T-helper 17 cell (primary cell): ENCODE data around the gene KRT20. TPM values are rescaled to one million over a fixed set of nuclear protein-coding genes. Genes with fewer than 3 reads are reported as not detected.

Source experiments
- ATAC-seq: fragments of 150-1000 bp; cut with Tn5 transposase; 2 replicates; pipeline ENCODE4 v1.10.0; 2021; ENCODE audit warnings: mild to moderate bottlenecking, moderate library complexity
- DNase-seq, 3 donors: peaks; one replicate each; pipeline versions ENCODE4 v3.0.0 to v3.0.0-alpha.2; 2020 to 2021
- H3K9me3 ChIP-seq: one replicate; pipeline ENCODE4 v1.7.0; 2013; ENCODE audit warnings: low read length, mild to moderate bottlenecking; ENCODE audit not compliant: control insufficient read depth, poor library complexity, severe bottlenecking
- H3K27ac Mint-ChIP-seq: one replicate; pipeline ENCODE4 v1.8.0; 2022; ENCODE audit warnings: mild to moderate bottlenecking, moderate library complexity, mixed read lengths
- H3K27me3 Mint-ChIP-seq: one replicate; pipeline ENCODE4 v1.8.0; 2022; ENCODE audit warnings: mixed read lengths
- H3K36me3 Mint-ChIP-seq: one replicate; pipeline ENCODE4 v1.8.0; 2022; ENCODE audit warnings: low read depth, mixed read lengths
- H3K4me1 Mint-ChIP-seq: one replicate; pipeline ENCODE4 v1.8.0; 2022; ENCODE audit warnings: mild to moderate bottlenecking, mixed read lengths
- H3K4me3 Mint-ChIP-seq: one replicate; pipeline ENCODE4 v1.8.0; 2022; ENCODE audit warnings: mild to moderate bottlenecking, moderate library complexity, mixed read lengths
- total RNA-seq, 4 donors: library from RNA in 2 of 4; stranded (reverse) in 2 of 4; gene quantifications; one replicate each; pipeline ENCODE4 v1.2.3 and lab custom pipeline; 2022 to 2026

KRT20 gene
- total RNA-seq, 2 donors from 2014 or later, result not detected

DNA sequence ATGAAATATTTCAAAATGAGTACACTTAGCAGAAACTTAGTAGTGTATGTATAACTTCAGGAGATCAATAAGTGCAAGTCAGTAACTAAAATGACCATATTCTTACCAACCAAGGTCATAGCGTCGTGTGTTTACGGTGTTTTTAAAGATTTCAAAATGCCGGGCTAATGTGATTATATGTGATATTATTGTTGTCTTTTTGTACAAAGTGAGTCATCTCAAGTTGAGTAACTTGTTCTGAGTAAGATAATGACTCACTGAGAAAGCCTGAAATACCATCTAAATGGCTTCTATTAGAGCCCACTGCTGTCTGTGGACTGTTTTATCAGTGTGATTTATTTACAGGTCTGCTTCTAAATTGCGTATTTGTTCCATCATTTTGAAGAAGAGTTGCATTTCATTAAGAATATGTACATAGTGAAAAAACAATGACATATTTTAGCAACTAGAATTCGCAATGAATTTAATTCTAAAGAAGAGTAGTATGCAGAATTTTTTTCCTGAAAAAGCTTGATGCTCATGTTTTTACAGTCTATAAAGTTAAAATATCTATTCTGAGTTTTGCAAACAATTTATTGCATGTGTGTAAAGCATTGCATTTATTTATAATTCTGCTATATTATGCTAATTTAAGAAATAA is 30.7 kb downstream of the KRT20 start:
- Mint-ChIP-seq H3K4me1 (peaks cover 4% of the 10 kb centered on the region), H3K4me3 (no peak overlapping the region), H3K27ac (no peak overlapping the region), H3K36me3 (peaks cover 5% of the 10 kb centered on the region), H3K27me3 (peaks cover 30% of the 10 kb centered on the region)
- ATAC-seq, result no peak
- no peak for DNase-seq
- H3K9me3 ChIP-seq, result no peaks in the 10 kb centered on the region

DNA sequence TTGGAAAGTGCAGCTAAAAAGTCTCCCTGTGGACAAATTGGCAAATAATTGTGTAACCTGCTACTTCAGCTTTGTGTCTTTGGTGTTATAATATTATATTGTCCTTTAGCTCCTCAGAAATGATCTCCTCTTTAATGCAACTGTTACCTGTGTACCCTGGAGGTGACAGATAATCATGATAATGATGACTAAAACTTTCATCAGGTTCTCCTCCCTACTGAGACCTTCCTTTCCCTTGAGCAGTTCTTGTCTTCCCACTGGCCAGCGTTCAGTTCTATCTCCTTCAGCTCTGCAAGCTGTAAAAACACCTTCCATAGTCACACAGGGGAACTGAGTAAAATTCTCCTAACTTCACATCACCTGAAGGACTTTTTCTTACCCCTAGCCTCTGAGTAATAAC is 32.7 kb downstream of the KRT20 start:
- Mint-ChIP-seq H3K27ac (no peak overlapping the region), H3K36me3 (peaks cover 5% of the 10 kb centered on the region), H3K4me1 (peaks cover under 1% of the 10 kb centered on the region), H3K27me3 (peaks cover 42% of the 10 kb centered on the region), H3K4me3 (no peak overlapping the region)
- no peak for DNase-seq
- no peak for ATAC-seq
- H3K9me3 ChIP-seq, result no peaks in the 10 kb centered on the region

DNA sequence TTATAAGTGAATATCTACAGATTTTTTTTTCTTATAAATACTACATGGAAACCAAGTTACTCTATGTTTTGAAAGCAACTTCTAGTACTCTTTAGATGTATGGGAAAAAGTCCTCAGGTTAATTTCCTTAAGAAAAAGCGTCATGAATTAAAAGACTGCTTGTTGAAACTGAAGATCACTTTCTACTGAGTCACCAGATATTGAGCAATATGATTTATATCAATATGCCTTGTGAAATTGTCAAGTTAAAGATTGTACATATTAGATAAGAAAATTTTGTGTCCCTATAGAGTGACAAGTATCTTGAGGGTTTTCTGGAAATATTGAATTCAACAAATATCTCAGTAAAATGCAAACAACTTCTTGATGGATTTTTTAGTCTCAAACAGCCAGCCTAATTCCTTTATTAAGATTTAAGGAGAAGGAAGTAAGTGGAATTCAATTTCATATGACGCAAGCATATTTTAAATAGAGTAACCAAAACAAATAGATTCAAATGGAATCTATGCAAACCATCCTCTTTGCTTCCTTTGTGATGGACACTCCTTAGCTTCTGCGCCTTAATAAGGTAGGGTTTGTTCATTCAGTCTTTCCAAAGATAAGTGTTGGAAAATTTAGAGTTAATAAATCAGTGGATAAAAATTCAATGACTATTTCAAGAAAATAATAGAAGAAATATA is 34.6 kb downstream of the KRT20 start:
- no peak overlapping the region for H3K4me3 Mint-ChIP-seq
- ATAC-seq, result no peak
- H3K27me3 Mint-ChIP-seq, result peaks cover 50% of the 10 kb centered on the region
- no peak for DNase-seq
- H3K27ac Mint-ChIP-seq, result no peak overlapping the region
- H3K36me3 Mint-ChIP-seq, result peaks cover 5% of the 10 kb centered on the region
- H3K9me3 ChIP-seq, result no peaks in the 10 kb centered on the region
- no peaks in the 10 kb centered on the region for H3K4me1 Mint-ChIP-seq

DNA sequence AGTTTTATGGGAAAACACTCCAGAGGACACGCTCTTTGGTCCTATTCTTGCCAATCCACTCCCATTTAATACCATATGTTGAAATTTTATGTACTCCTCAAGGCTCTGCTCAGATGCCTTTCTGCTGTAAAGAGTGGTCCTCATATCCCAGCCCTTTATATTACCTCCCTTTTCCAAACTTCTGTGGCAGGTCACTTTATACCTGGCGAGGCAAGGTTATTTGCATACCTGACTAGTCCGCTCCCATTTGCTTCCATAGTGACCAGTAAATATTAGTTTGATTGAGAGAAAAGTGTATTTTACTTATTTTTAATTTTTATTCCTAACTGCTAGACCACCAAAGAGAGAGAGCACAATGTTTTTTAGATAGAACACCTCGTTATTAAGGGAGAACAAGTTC is 35.3 kb downstream of the KRT20 start:
- Mint-ChIP-seq H3K27ac (no peak overlapping the region), H3K4me1 (no peaks in the 10 kb centered on the region), H3K4me3 (no peak overlapping the region), H3K27me3 (peaks cover 57% of the 10 kb centered on the region), H3K36me3 (peaks cover 5% of the 10 kb centered on the region)
- DNase-seq (no peak), ATAC-seq (no peak)
- no peaks in the 10 kb centered on the region for H3K9me3 ChIP-seq

DNA sequence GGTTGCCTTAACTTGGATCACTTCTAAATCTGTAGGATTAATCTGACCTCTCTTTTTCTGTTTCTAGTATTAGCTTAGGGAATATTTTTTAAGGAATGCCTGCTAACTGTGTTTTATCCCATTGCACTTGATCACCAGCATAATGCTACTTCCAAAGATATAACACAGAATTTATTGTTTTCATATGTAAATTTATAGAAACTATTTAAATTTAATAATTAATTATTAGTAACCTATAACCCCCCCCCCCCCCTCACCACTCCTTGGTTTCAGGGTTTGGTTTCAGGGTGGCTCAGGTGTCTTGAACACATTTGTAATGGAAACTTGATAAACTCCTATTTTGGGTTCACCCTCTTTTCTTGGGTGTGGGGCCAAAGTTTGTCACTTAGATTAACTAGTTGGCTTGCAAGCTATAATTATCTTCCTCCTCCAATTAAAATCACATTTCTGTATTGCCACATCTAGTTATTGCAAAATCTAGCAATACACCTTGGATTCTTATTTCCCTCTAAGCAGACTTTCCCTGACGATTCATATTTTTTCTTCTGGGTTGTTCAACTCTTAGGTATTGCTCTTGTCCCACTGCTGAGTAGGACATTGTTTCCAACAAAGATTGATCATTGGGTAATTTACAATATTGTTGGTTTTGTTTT is 36.3 kb downstream of the KRT20 start:
- ATAC-seq (no peak), DNase-seq (no peak)
- H3K36me3 Mint-ChIP-seq, result peaks cover 5% of the 10 kb centered on the region
- H3K4me3 Mint-ChIP-seq, result no peak overlapping the region
- no peaks in the 10 kb centered on the region for H3K4me1 Mint-ChIP-seq
- no peak overlapping the region for H3K27ac Mint-ChIP-seq
- no peaks in the 10 kb centered on the region for H3K9me3 ChIP-seq
- H3K27me3 Mint-ChIP-seq, result peaks cover 60% of the 10 kb centered on the region

DNA sequence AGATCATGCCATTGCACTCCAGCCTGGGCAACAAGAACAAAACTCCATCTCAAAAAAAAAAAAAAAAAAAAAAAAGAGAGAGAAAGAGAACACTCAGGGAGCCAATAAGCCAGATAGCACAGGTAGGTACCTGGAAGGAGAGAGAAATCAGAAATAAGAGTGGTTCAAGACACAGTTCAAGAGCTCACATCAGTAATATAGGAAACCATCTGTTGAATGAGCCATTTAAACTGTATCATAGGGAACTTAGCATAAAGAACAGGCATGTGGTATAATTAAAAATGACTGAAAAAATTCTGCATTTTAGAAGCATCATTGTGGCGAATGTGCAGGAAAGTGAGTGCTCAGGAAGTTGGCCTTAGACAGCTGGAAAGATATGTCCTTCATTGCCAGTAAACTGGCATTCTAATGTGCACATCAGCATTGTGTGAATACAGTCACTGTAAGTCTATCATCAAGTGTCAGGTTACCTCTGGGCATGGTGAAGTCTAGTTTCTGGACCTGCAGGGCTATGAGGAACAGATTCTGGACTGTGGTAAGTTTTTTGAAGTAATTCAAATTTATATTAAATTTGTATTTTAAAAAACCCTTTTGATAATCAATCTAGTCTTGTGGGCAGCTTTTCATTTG is 38.4 kb downstream of the KRT20 start:
- Mint-ChIP-seq H3K36me3 (peaks cover 3% of the 10 kb centered on the region), H3K4me1 (no peaks in the 10 kb centered on the region), H3K4me3 (no peak overlapping the region), H3K27ac (no peak overlapping the region), H3K27me3 (peaks cover 65% of the 10 kb centered on the region)
- no peaks in the 10 kb centered on the region for H3K9me3 ChIP-seq
- no peak for ATAC-seq
- DNase-seq, result no peak

DNA sequence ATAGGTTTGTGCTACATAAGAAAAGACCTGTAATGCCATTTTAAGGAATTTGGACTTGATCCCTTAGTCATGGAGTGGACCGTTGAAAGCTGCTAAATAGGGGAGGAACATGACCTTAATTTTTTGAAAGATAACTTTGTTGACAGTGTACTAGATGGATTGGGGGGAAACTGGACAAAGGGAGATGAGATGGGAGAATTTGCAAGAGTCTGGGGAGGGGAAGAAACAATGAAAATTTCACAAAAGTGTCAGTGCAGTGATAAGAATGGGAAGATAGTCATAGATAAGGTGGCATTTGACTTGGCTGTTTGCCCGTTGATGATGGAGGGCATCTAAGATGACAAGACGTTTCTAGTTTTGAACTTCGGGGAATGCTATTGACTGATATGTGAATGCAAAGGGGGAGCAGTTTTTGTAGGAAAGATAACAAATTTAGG is 40.4 kb downstream of the KRT20 start:
- H3K4me1 Mint-ChIP-seq, result no peaks in the 10 kb centered on the region
- H3K27me3 Mint-ChIP-seq, result peaks cover 74% of the 10 kb centered on the region
- DNase-seq, result no peak
- no peak for ATAC-seq
- H3K27ac Mint-ChIP-seq, result no peak overlapping the region
- no peaks in the 10 kb centered on the region for H3K9me3 ChIP-seq
- H3K36me3 Mint-ChIP-seq, result peaks cover 2% of the 10 kb centered on the region
- no peak overlapping the region for H3K4me3 Mint-ChIP-seq

DNA sequence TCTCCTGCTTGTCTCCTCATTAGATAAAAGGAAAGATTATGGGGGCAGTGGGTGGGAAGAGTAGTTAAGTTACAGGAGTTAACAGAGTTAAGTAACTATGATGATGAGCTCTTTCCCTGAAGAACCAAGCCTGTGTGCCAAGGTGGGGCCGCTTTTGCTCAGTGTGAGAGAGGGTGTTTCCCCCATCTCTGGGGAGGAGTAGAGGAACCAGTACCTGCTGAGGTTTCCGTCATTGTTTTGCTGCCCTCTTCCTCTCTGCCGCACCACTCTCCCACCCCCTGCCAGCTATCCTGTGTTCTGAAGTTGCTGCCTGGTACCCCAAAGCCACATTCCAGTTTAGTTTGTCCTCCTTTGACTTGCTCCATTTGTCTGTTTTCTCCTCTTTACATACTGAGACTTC is 41.8 kb downstream of the KRT20 start:
- Mint-ChIP-seq H3K4me3 (no peak overlapping the region), H3K36me3 (peaks cover 5% of the 10 kb centered on the region), H3K27ac (no peak overlapping the region), H3K27me3 (peaks cover 77% of the 10 kb centered on the region), H3K4me1 (no peaks in the 10 kb centered on the region)
- DNase-seq (no peak), ATAC-seq (no peak)
- no peaks in the 10 kb centered on the region for H3K9me3 ChIP-seq

DNA sequence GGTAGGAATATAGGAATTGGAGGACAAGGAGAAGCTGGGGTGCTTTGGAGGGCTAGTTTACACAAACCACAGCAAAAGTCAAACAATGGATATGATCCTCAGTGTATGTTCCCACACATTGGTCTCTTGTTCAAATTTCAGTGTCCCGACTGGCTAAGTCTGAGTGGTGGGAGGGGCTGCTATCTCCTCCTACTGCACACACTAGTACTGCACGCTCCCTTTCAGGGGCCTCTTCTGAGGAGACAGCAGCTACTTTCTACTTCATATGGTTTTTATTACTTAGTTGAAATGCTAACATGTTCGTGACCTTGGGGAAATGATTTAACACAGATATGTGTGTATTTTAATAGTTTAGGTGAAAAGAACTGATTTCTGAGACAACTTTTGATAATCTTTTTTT is 43.8 kb downstream of the KRT20 start:
- Mint-ChIP-seq H3K27me3 (peaks cover 68% of the 10 kb centered on the region), H3K36me3 (peaks cover 5% of the 10 kb centered on the region), H3K4me1 (no peaks in the 10 kb centered on the region), H3K27ac (no peak overlapping the region), H3K4me3 (no peak overlapping the region)
- DNase-seq (no peak), ATAC-seq (no peak)
- H3K9me3 ChIP-seq, result no peaks in the 10 kb centered on the region

DNA sequence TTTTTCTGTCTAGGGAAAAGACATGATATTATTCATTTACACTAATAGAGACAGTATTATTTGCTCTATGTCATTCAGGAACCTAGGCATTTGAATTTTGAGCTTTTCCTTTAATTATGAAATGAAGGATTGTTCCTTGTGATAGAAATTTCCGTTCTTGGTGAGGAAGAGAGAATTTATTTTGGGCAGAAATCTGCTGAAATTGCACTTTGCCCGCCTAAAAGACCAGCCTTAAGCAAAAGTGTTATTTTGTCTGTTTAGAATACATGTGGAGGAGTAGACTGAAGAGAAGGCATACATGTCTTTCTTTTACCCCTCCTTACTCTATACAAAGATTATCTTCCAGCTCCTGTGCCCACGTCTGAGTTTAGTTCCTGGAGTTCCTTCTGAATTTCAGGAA is 45.8 kb downstream of the KRT20 start:
- H3K4me3 Mint-ChIP-seq, result no peak overlapping the region
- DNase-seq, result no peak
- H3K9me3 ChIP-seq, result no peaks in the 10 kb centered on the region
- peaks cover 15% of the 10 kb centered on the region for H3K36me3 Mint-ChIP-seq
- peaks cover 48% of the 10 kb centered on the region for H3K27me3 Mint-ChIP-seq
- H3K27ac Mint-ChIP-seq, result no peak overlapping the region
- ATAC-seq, result no peak
- no peaks in the 10 kb centered on the region for H3K4me1 Mint-ChIP-seq

DNA sequence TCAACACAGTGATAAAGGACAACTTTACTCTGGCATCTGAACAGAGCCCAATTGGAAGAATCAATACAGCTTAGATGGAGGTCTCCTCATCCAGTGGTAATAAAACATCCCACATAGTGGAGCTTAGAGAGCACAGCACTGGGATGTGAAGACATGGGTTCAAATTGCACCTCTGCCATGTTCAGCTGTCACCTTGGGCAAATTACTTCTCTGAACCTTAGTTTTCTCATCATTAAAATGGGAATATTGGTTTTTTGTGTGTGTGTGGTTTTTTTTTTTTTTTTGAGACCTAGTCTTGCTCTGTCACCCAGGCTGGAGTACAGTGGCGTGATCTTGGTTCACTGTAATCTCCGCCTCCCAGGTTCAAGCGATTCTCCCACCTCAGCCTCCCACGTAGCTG is 49.0 kb downstream of the KRT20 start:
- ATAC-seq, result no peak
- Mint-ChIP-seq H3K36me3 (peaks cover 13% of the 10 kb centered on the region), H3K4me1 (peaks cover 3% of the 10 kb centered on the region), H3K27ac (no peak overlapping the region), H3K4me3 (no peak overlapping the region), H3K27me3 (peaks cover 19% of the 10 kb centered on the region)
- no peaks in the 10 kb centered on the region for H3K9me3 ChIP-seq
- DNase-seq, result no peak

DNA sequence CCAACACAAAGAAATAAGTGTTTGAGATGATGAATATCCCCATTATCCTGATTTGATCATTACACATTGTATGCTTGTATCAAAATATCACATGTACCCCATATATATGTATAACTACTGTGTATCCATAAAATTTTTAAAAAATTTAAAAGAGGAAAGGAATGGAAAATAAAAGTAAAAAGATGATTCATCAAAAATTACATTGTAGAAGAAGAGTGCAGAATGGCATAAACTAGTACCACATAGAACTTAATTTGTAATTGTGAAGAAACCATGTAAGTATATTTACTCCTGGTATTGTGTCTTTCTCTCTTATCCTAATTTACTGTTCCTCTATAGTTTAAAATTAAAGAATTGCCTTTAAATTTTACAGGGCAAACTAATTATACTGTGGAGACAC is 51.2 kb downstream of the KRT20 start:
- Mint-ChIP-seq H3K27ac (no peak overlapping the region), H3K4me3 (no peak overlapping the region), H3K4me1 (peaks cover 3% of the 10 kb centered on the region), H3K27me3 (no peaks in the 10 kb centered on the region), H3K36me3 (peaks cover 10% of the 10 kb centered on the region)
- no peak for DNase-seq
- no peak for ATAC-seq
- no peaks in the 10 kb centered on the region for H3K9me3 ChIP-seq

DNA sequence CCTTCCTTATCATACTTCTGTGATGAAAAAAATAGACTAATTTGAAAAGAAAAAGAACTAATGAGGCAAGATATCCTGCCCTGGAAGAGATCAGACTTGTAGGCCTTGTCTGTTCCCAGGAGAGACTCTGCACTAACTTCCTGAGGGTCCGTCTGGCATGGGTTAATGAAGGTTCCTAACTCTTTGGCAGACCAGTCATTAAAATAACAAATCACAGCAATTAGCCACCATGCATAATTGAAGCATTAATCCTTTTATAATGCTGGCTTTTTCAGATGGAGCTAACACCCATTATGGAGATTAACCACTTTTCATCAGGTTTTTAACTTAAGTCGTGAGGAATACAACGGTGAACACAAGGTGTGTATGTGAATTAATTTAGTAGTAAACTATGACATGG is 52.2 kb downstream of the KRT20 start:
- peaks cover 6% of the 10 kb centered on the region for H3K4me1 Mint-ChIP-seq
- ATAC-seq, result no peak
- H3K27ac Mint-ChIP-seq, result no peak overlapping the region
- H3K27me3 Mint-ChIP-seq, result no peaks in the 10 kb centered on the region
- peaks cover 10% of the 10 kb centered on the region for H3K36me3 Mint-ChIP-seq
- no peak for DNase-seq
- H3K4me3 Mint-ChIP-seq, result no peak overlapping the region
- no peaks in the 10 kb centered on the region for H3K9me3 ChIP-seq
